MM.1S (cell line): Measurements from ENCODE around the gene RPSA.

ENCODE experiments used
- CTCF ChIP-seq: fragments of 300-600 bp; sonication (generic); IDR thresholded peaks from 2 replicates; pipeline ENCODE4 v1.5.1; 2016; ENCODE audit warnings: antibody characterized with exemption, low read length, mixed read lengths
- EZH2 ChIP-seq: fragments of 300-600 bp; sonication (generic); optimal IDR thresholded peaks from 2 replicates; pipeline ENCODE3; 2017; ENCODE audit warnings: low read depth, mild to moderate bottlenecking, antibody characterized with exemption, low read length, mixed read lengths

- TF ChIP-seq CTCF (no peak), EZH2 (no peak)
Observed at GRCh38 chr3:39384665-39385000, 21.9 kb upstream of the RPSA start.
